PC-3 (cell line): Measurements from ENCODE around the gene ZG16. TPM values are rescaled to one million over a fixed set of nuclear protein-coding genes. Genes with fewer than 3 reads are reported as not detected.
"Not testable (repeated sequence)": the region's sequence is repeated elsewhere in the genome, so short reads cannot be mapped to it uniquely, and the experiment has no call there.

Source experiments
- ATAC-seq: fragments of 200-7000 bp; cut with Tn5 transposase; 2 replicates; pipeline ENCODE4 v1.9.1; 2020; ENCODE audit warnings: mild to moderate bottlenecking, moderate library complexity
- BruUV-seq: library from RNA; stranded (reverse); fragments of 400-500 nt; replicated peaks from 2 replicates; lab custom pipeline; 2021; lab: Mats Ljungman, UMichigan
- CTCF ChIA-PET: fragments of 300-600 bp; sonication (Branson Sonifier 250); formaldehyde crosslinking; loops from one replicate; lab custom pipeline; 2022; ENCODE audit warnings: antibody characterized with exemption; lab: Charles Lee
- POLR2A ChIA-PET: fragments of 300-600 bp; sonication (Branson Sonifier 250); formaldehyde crosslinking; loops from one replicate; lab custom pipeline; 2022; ENCODE audit warnings: antibody characterized with exemption; ENCODE audit not compliant: unreplicated experiment; lab: Charles Lee
- DNase-seq: peaks from one replicate; pipeline ENCODE4 v3.0.0-alpha.2; 2015
- H2AFZ ChIP-seq: fragments of 300-600 bp; sonication (generic); 2 replicates; pipeline ENCODE4 v1.6.0; 2016; ENCODE audit warnings: antibody characterized with exemption, low read length
- H3F3A ChIP-seq: fragments of 300-600 bp; sonication (generic); one replicate; pipeline ENCODE4 v1.6.0; 2017; ENCODE audit warnings: antibody characterized with exemption, low read length, control low read depth, mild to moderate bottlenecking; ENCODE audit not compliant: unreplicated experiment
- H3K27ac ChIP-seq: fragments of 300-600 bp; sonication (generic); 2 replicates; pipeline ENCODE4 v1.5.1; 2016; ENCODE audit warnings: mild to moderate bottlenecking, low read length
- H3K27me3 ChIP-seq: fragments of 300-600 bp; sonication (generic); 2 replicates; pipeline ENCODE4 v1.6.1; 2016; ENCODE audit warnings: low read length, mixed read lengths
- H3K36me3 ChIP-seq: fragments of 300-600 bp; sonication (generic); 2 replicates; pipeline ENCODE4 v1.6.1; 2016; ENCODE audit warnings: low read depth, mixed run types, low read length, mixed read lengths
- H3K4me1 ChIP-seq: fragments of 300-600 bp; sonication (generic); 2 replicates; pipeline ENCODE4 v1.5.1; 2016; ENCODE audit warnings: low read length; ENCODE audit not compliant: insufficient read depth
- H3K4me2 ChIP-seq: fragments of 300-600 bp; sonication (generic); 2 replicates; pipeline ENCODE4 v1.6.0; 2016; ENCODE audit warnings: low read length
- H3K4me3 ChIP-seq: fragments of 300-600 bp; sonication (generic); 2 replicates; pipeline ENCODE4 v1.5.1; 2016; ENCODE audit warnings: mild to moderate bottlenecking, low read length, mixed read lengths
- H3K79me2 ChIP-seq: fragments of 300-600 bp; sonication (generic); 2 replicates; pipeline ENCODE4 v1.6.1; 2017; ENCODE audit warnings: low read length, mixed read lengths
- H3K9ac ChIP-seq: fragments of 300-600 bp; sonication (generic); 2 replicates; pipeline ENCODE4 v1.6.0; 2016; ENCODE audit warnings: mild to moderate bottlenecking, low read length
- H3K9me2 ChIP-seq: fragments of 300-600 bp; sonication (generic); replicated peaks from 2 replicates; pipeline ENCODE4 v1.6.1; 2016; ENCODE audit warnings: mixed run types, low read length, mixed read lengths
- H3K9me3 ChIP-seq: fragments of 300-600 bp; sonication (generic); 2 replicates; pipeline ENCODE4 v1.6.1; 2016; ENCODE audit warnings: low read length, mixed read lengths
- H4K20me1 ChIP-seq: fragments of 300-600 bp; sonication (generic); 2 replicates; pipeline ENCODE4 v1.6.1; 2016; ENCODE audit warnings: low read length, mixed read lengths
- CTCF ChIP-seq: fragments of 300-600 bp; sonication (generic); conservative IDR thresholded peaks from 2 replicates; pipeline ENCODE4 v1.5.1; 2017; ENCODE audit warnings: antibody characterized with exemption, low read depth, mild to moderate bottlenecking, low read length
- EZH2 ChIP-seq: fragments of 300-600 bp; sonication (generic); IDR thresholded peaks from one replicate; pipeline ENCODE4 v1.6.1; 2017; ENCODE audit warnings: antibody characterized with exemption, mild to moderate bottlenecking, low read length; ENCODE audit not compliant: unreplicated experiment
- EZH2phosphoT487 ChIP-seq: fragments of 300-600 bp; sonication (generic); IDR thresholded peaks from 2 replicates; pipeline ENCODE4 v1.6.1; 2018; ENCODE audit warnings: mild to moderate bottlenecking, antibody characterized with exemption, low read length, borderline replicate concordance
- intact Hi-C: fragments of 100-400 bp; cut with micrococcal nuclease; formaldehyde crosslinking; loops from 2 replicates; pipeline ENCODE4 v1.9.0; 2023
- total RNA-seq: library from RNA; depleted of rRNA; stranded (reverse); fragments of >200 nt; gene quantifications from 2 replicates; pipeline ENCODE4 v1.2.3, GENCODE V29; 2014

ZG16 gene
- total RNA-seq, 1 experiment from 2014 or later, result not detected

GRCh38 chr16:29744541-29745101 is 33.4 kb upstream of the ZG16 start:
- no peak for ATAC-seq
- Histone ChIP-seq H3K9me2 (no peaks in the 10 kb centered on the region), H3F3A (no peaks in the 10 kb centered on the region), H3K4me2 (no peak overlapping the region), H2AFZ (no peak overlapping the region), H3K4me3 (no peak overlapping the region), H3K27ac (no peak overlapping the region), H3K79me2 (no peaks in the 10 kb centered on the region), H3K4me1 (no peaks in the 10 kb centered on the region), H4K20me1 (no peaks in the 10 kb centered on the region), H3K9ac (no peak overlapping the region), H3K9me3 (no peaks in the 10 kb centered on the region), H3K27me3 (no peaks in the 10 kb centered on the region), H3K36me3 (no peaks in the 10 kb centered on the region)
- intact Hi-C loops, result no loop called here
- TF ChIP-seq EZH2phosphoT487, result no peak
- TF ChIP-seq CTCF, result no peak
- no peak for TF ChIP-seq EZH2
- POLR2A ChIA-PET, result no interaction called here
- CTCF ChIA-PET, result no interaction called here
- DNase-seq, result no peak
- BruUV-seq, result no TSS peak

- Histone ChIP-seq H3K36me3 (no peaks in the 10 kb centered on the region), H3K4me1 (no peaks in the 10 kb centered on the region), H3K9me2 (no peaks in the 10 kb centered on the region), H3K27ac (no peak overlapping the region), H3K9me3 (no peaks in the 10 kb centered on the region), H2AFZ (no peak overlapping the region), H3K9ac (no peak overlapping the region), H3K4me3 (no peak overlapping the region), H3K4me2 (no peak overlapping the region), H3F3A (no peaks in the 10 kb centered on the region), H3K27me3 (no peaks in the 10 kb centered on the region), H3K79me2 (no peaks in the 10 kb centered on the region), H4K20me1 (no peaks in the 10 kb centered on the region)
- TF ChIP-seq EZH2, result no peak
- TF ChIP-seq EZH2phosphoT487, result no peak
- TF ChIP-seq CTCF, result no peak
- POLR2A ChIA-PET, result no interaction called here
- intact Hi-C loops, result no loop called here
- ATAC-seq (no peak), DNase-seq (no peak)
- no TSS peak for BruUV-seq
- CTCF ChIA-PET, result no interaction called here
These were observed 32.8 kb upstream of the ZG16 start for GRCh38 chr16:29745121-29745852.

- H3K79me2 ChIP-seq, result no peaks in the 10 kb centered on the region
- no peaks in the 10 kb centered on the region for H3F3A ChIP-seq
- H3K36me3 ChIP-seq, result no peaks in the 10 kb centered on the region
- ATAC-seq (no peak), DNase-seq (no peak)
- POLR2A ChIA-PET, result no interaction called here
- H2AFZ ChIP-seq, result no peak within 1 kb of the TSS
- no peaks in the 10 kb centered on the region for H3K9me3 ChIP-seq
- intact Hi-C loops, result no loop called here
- no TSS peak for BruUV-seq
- no peak within 1 kb of the TSS for H3K4me3 ChIP-seq
- no peaks in the 10 kb centered on the region for H3K27me3 ChIP-seq
- H3K27ac ChIP-seq, result no peak within 1 kb of the TSS
- TF ChIP-seq EZH2, result no peak
- no peak for TF ChIP-seq EZH2phosphoT487
- no peak for TF ChIP-seq CTCF
- no peak within 1 kb of the TSS for H3K4me2 ChIP-seq
- CTCF ChIA-PET, result no interaction called here
- H4K20me1 ChIP-seq, result no peaks in the 10 kb centered on the region
- H3K4me1 ChIP-seq, result no peaks in the 10 kb centered on the region
- H3K9ac ChIP-seq, result no peak within 1 kb of the TSS
- no peaks in the 10 kb centered on the region for H3K9me2 ChIP-seq
These were observed 32.2 kb upstream of the ZG16 start, which contains the start of gene C16orf54 for GRCh38 chr16:29745853-29746345. Gene C16orf54, minus strand, starts transcription at chr16:29745990. Its CDS starts 1,039 bp downstream, at chr16:29744951.

GRCh38 chr16:29746518-29746917 is 31.5 kb upstream of the ZG16 start:
- H3K27ac ChIP-seq, ATAC-seq, DNase-seq, H2AFZ ChIP-seq, H3K79me2 ChIP-seq, intact Hi-C loops, H3K36me3 ChIP-seq, H3K9me2 ChIP-seq, H3K9me3 ChIP-seq, H3F3A ChIP-seq, H4K20me1 ChIP-seq, H3K9ac ChIP-seq, H3K4me2 ChIP-seq, BruUV-seq, CTCF ChIA-PET, H3K4me1 ChIP-seq, POLR2A ChIA-PET, H3K4me3 ChIP-seq, H3K27me3 ChIP-seq: not testable (repeated sequence)
